Peyer's patch (tissue), 4 donors: ENCODE measurements around the gene BRCA1. TPM values are rescaled to one million over a fixed set of nuclear protein-coding genes. Genes with fewer than 3 reads are reported as not detected.

Experiments
- DNase-seq, 3 donors: peaks; one replicate each; pipeline ENCODE4 v3.0.0-alpha.2; 2017 to 2019
- H3K27ac ChIP-seq, 4 donors: fragments of 200-600 bp; sonication (generic); one replicate each; pipeline ENCODE4 v1.5.1; 2016 to 2019
- H3K27me3 ChIP-seq, 2 donors: fragments of 200-600 bp; sonication (generic); one replicate each; pipeline ENCODE4 v1.5.1; 2019
- H3K36me3 ChIP-seq, 3 donors: fragments of 200-600 bp; sonication (generic); one replicate each; pipeline ENCODE4 v1.5.1; 2016 to 2019
- H3K4me1 ChIP-seq, 4 donors: fragments of 200-600 bp; sonication (generic); one replicate each; pipeline ENCODE4 v1.5.1; 2016 to 2019
- H3K4me3 ChIP-seq, 4 donors: fragments of 200-600 bp; sonication (generic); 1 replicate in 3 of 4; 2 replicates in 1 of 4; pipeline ENCODE4 v1.5.1; 2016 to 2019; ENCODE audit warnings: mild to moderate bottlenecking in 1 of 4
- H3K9me3 ChIP-seq, 4 donors: fragments of 200-600 bp; sonication (generic); one replicate each; pipeline ENCODE4 v1.5.1; 2016 to 2019; ENCODE audit warnings: mild to moderate bottlenecking in 1 of 4
- POLR2A ChIP-seq, 2 donors: fragments of 450-650 bp; IDR thresholded peaks; one replicate each; pipeline ENCODE4 v1.5.1; 2017; ENCODE audit warnings: antibody characterized with exemption in 2 of 2, mild to moderate bottlenecking in 2 of 2, moderate library complexity in 2 of 2
- total RNA-seq, 4 donors: library from RNA; depleted of rRNA; stranded (reverse); fragments of >200 nt; gene quantifications; one replicate each; pipeline ENCODE4 v1.1.0, GENCODE V29; 2016
- TF ChIP-seq, protein P1 (sequence below), 6 experiments: fragments of 450-650 bp in 4 of 6; fragments of 200-600 bp in 2 of 6; sonication (generic) in 1 of 6; IDR thresholded peaks; one replicate each; pipeline ENCODE4 v1.5.1; 2017 to 2019; ENCODE audit warnings: antibody characterized with exemption in 6 of 6, mild to moderate bottlenecking in 3 of 6, moderate library complexity in 1 of 6

Gene BRCA1
- total RNA-seq, 4 donors from 2014 or later: 9.0 to 38.0 (median 14.2) TPM

GRCh38 chr17:43043307-43043706, 81.9 kb downstream of the BRCA1 start:
- no peaks in the 10 kb centered on the region for H3K9me3 ChIP-seq

GRCh38 chr17:43042025-43042628, 83.0 kb downstream of the BRCA1 start:
- TF ChIP-seq POLR2A (IDR thresholded peaks at IDR 0.05): no peak
- TF ChIP-seq, protein P1, sequence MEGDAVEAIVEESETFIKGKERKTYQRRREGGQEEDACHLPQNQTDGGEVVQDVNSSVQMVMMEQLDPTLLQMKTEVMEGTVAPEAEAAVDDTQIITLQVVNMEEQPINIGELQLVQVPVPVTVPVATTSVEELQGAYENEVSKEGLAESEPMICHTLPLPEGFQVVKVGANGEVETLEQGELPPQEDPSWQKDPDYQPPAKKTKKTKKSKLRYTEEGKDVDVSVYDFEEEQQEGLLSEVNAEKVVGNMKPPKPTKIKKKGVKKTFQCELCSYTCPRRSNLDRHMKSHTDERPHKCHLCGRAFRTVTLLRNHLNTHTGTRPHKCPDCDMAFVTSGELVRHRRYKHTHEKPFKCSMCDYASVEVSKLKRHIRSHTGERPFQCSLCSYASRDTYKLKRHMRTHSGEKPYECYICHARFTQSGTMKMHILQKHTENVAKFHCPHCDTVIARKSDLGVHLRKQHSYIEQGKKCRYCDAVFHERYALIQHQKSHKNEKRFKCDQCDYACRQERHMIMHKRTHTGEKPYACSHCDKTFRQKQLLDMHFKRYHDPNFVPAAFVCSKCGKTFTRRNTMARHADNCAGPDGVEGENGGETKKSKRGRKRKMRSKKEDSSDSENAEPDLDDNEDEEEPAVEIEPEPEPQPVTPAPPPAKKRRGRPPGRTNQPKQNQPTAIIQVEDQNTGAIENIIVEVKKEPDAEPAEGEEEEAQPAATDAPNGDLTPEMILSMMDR (IDR thresholded peaks at IDR 0.05): no peak
- no peak for DNase-seq
- Histone ChIP-seq H3K27ac (no peak overlapping the region), H3K9me3 (no peaks in the 10 kb centered on the region), H3K4me1 (no peaks in the 10 kb centered on the region), H3K36me3 (no peaks in the 10 kb centered on the region), H3K27me3 (no peaks in the 10 kb centered on the region), H3K4me3 (no peak overlapping the region)

More at GRCh38 chr17:43043307-43043706, 81.9 kb downstream of the BRCA1 start:
- H3K27me3 ChIP-seq: no peaks in the 10 kb centered on the region
- no peak for DNase-seq
- no peaks in the 10 kb centered on the region for H3K36me3 ChIP-seq
- H3K4me1 ChIP-seq: no peaks in the 10 kb centered on the region
- H3K27ac ChIP-seq: no peak overlapping the region
- H3K4me3 ChIP-seq: no peak overlapping the region
- no peak for TF ChIP-seq POLR2A (IDR thresholded peaks at IDR 0.05)
- TF ChIP-seq, protein P1 (IDR thresholded peaks at IDR 0.05): no peak

DNA sequence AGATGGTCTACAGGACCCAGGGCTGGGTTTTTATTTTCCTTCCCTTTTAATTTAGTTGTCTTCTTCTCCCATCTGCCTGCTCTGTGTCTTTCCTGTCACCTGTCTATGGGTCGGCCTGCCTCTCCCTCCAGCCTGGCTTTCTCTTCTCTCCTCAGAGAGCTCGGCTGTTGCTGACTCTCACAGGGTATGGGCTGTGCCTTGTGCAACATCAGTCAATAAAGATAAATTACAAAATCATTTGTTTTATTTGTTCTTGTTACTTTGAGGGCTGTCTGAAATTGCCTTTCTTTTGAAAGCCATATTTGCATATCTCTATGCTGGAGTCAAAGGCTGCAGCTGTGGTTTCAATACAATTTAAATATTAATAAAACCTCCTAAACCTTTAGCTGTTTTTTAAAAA, 84.5 kb downstream of the BRCA1 start:
- Histone ChIP-seq H3K4me3 (no peak overlapping the region), H3K36me3 (no peaks in the 10 kb centered on the region), H3K27me3 (no peaks in the 10 kb centered on the region), H3K27ac (no peak overlapping the region), H3K9me3 (no peaks in the 10 kb centered on the region), H3K4me1 (no peaks in the 10 kb centered on the region)
- TF ChIP-seq, protein P1 (IDR thresholded peaks at IDR 0.05): no peak
- TF ChIP-seq POLR2A (IDR thresholded peaks at IDR 0.05): no peak
- no peak for DNase-seq

GRCh38 chr17:43039646-43040045, 85.5 kb downstream of the BRCA1 start:
- no peaks in the 10 kb centered on the region for H3K27me3 ChIP-seq
- H3K4me1 ChIP-seq: no peaks in the 10 kb centered on the region
- no peak for DNase-seq
- TF ChIP-seq, protein P1 (IDR thresholded peaks at IDR 0.05): no peak
- TF ChIP-seq POLR2A (IDR thresholded peaks at IDR 0.05): no peak
- no peaks in the 10 kb centered on the region for H3K9me3 ChIP-seq
- H3K36me3 ChIP-seq: no peaks in the 10 kb centered on the region
- no peak overlapping the region for H3K4me3 ChIP-seq
- H3K27ac ChIP-seq: no peak overlapping the region

GRCh38 chr17:43034894-43035293, 90.3 kb downstream of the BRCA1 start:
- H3K36me3 ChIP-seq: no peaks in the 10 kb centered on the region
- no peak for DNase-seq
- no peak for TF ChIP-seq POLR2A (IDR thresholded peaks at IDR 0.05)
- TF ChIP-seq, protein P1 (IDR thresholded peaks at IDR 0.05): no peak

More at GRCh38 chr17:43034894-43035293, 90.3 kb downstream of the BRCA1 start:
- H3K27ac ChIP-seq: no peak overlapping the region
- H3K4me3 ChIP-seq: no peak overlapping the region
- H3K4me1 ChIP-seq: no peaks in the 10 kb centered on the region
- H3K27me3 ChIP-seq: no peaks in the 10 kb centered on the region
- no peaks in the 10 kb centered on the region for H3K9me3 ChIP-seq
